ENCODE measurements around the gene RBP3.

RBP3 gene

DNA sequence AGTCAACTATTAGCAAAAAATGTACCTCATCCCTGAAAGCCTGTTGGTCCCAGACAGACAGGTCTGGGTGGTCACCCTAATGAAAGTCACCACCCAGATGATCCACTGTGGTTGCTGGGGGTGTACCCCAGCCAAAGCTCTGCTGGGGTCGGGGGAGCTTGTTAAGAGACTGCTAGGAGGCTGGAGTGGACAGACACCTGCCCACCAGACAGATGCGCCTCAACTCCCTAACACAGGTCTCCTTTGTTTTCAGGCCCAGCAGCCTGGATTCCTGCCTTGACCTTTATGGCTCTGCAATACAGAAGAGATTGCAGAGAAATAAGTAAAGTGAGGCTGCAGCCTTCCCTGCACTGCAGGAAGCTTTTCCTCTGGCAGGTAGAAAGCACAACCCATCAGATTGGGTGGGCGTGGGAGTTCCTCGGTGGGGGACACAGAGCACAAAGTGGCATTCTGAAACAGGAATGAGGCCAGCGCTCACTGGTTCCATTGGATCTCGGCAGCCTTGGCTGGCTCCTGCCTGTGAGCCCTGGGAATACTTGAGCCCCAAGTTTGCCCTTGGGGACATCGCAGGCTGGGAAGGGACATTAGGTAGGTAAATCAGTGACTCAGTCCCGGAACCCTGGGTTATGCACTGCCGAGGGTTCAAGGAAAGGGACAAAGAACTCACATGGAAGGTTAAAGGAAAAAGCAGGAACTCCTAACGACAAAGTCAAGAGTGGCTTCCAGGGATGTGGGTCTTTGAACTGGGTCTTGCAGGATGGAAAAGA, 53.9 kb downstream of the RBP3 start:
- DNase-seq (ENCODE audit: low read depth) = no peak

DNA sequence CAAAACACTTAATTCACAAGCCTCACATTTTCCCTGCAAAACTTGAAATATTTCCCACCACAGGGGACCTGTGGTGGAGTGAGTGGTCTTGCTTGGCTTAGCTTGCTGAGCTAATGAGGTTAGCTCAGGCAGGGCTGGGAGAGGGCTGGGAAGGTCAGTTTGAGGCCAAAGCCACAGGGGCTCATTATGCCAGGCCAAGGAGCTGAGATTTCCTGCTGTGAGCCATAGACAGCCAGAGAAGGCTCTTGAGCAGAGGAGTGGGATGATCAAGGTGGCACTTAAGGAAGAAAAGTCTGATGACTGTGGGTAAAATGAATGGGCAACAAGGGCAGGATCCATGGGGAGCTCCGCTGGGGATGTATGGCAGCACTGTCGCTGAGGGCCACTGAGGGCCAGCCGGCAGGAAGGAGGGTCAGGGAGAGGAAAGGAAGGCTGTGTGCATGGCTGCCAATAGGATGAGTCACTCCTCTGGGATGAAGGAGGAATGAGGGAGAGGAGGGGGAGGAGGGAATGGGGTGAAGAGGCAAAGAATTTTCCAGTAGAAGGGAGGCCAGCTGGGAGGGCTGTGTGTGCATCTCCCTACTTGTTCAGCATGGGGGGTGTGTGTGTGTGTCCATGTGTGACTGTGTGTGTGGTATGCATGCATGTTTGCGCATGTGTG, 54.6 kb downstream of the RBP3 start:
- no peak for DNase-seq (ENCODE audit: low read depth)

DNA sequence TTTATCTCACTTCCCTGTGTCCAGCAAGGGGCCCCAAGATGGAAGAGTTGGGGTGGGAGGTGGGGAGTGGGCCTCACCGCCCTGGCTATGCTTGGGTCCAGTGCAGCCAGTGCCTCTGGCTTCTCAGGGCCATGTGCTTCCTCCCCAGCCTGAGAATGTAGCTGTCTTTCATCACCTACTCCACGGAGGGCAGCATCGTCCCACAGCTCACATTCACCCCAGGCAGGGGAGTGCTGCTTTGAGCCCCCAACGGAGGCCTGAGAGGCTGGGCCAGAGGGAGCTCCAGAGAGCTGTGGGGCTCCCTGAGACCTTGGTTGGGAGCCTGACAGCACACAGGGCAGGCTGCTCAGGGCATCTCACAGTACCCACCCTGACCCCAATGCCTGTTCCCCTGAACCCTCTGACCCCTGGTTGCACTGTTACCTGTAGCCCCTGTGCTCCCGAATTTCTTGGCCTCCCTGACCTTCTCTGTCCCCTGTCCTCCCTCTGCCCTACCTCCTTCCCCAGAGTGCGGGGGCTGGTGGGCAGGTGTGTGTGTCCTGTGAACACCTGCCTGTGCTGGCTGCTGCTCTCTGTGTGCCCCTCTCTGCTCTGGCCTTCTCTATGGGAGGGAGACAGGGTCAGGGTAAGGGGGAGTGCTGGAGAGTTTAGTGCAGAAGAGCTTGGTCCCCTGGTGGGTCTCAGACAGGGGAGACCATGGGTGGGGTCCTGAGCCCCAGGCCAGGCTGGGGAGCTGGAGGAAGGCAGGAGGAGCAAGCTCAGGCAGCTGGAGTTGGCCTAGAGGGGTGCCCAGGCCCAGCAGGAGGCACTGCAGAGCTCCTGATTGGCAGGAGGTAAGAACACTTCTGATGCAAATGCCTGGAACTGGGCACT, 55.5 kb downstream of the RBP3 start:
- DNase-seq (ENCODE audit: low read depth) = no peak

DNA sequence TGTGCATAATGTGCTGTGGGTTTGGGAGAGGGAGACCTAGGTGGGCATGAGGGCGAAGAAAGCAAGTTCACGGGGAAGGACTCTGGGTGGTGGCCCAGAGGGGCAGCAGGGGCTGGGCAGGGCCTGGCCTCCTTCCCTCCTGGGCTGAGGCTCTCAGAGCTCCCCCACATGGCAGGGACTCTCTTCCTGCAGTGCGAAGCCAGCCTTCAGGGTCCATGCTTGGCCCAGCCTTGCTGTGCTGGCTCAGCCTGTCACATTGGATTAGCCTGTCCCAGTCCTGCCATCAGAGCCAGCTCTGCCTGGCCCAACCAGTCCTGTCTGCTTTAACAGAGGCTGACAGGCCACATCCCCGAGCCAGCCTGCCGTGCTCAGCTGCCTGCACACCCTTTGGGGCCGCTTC, 56.3 kb downstream of the RBP3 start:
- DNase-seq (ENCODE audit: low read depth) = no peak

DNA sequence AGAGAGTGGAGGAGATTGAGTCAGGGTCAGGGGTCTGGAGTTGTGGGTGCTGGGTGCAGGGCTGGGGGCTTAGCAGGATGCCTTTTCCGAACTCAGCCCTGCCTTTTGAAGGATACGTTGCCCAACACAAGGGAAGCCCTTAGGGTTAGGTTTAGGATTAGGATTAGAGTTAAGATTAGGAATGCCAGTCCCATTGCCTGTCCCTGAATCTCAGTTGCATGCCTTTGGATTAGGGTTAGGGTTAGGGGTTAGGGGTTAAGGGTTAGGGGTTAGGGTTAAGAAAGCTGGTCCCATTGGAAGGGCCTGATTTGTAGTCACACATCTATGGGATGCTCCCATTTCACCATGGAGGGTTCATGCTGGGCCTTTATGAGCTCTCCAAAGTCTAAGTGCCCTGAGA, 56.8 kb downstream of the RBP3 start:
- DNase-seq (ENCODE audit: low read depth) = no peak

DNA sequence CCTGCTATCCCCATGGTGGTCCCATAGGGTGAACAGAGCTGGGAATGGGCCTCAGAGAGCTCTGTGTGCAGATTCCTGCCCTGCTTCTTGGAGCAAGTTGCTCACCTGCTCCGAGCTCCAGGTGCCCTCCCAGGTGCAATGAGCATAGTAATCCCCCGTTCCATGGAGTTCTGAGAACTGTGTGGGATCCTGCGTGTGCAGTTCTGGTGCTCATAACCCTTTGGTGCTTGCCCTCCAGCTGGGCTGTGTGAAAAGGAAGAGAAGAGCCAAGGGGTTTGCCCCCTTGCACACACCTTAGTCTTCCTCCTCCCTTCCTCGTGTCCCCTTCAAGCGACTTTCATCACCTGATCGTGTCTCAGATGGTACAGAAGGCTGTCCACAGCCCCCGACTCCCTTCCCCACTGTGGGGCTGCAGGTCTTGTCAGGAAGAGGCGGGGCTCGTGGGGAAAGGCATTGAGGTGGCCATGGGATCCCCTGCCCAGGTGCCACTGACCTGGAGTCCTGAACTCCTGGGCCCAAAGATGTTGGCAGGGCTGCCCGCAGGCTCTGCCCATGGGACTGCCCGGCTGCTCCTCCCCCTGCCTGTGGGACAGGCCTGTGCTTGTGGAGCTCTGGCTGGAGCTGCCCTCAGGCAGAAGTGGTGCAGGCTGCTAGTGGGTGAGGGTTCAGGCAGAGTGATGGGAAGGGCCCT, 57.8 kb downstream of the RBP3 start:
- no peak for DNase-seq (ENCODE audit: low read depth)

DNA sequence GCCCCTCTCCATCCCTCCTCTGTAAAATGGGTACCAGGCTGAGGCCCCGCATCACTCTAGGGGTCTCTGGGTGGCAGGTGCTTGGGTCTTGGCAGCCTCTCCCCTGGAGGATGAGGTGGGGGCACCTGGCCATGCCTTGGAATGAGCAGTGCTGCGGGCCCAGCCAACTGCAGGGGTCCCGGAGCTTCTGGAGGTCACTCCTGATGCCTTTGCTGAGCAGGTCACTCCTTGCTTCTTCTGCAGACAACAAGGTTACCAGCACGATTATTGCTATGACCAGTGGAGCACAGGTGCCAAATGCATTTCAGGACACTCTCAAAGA, 58.3 kb downstream of the RBP3 start:
- no peak for DNase-seq (ENCODE audit: low read depth)

DNA sequence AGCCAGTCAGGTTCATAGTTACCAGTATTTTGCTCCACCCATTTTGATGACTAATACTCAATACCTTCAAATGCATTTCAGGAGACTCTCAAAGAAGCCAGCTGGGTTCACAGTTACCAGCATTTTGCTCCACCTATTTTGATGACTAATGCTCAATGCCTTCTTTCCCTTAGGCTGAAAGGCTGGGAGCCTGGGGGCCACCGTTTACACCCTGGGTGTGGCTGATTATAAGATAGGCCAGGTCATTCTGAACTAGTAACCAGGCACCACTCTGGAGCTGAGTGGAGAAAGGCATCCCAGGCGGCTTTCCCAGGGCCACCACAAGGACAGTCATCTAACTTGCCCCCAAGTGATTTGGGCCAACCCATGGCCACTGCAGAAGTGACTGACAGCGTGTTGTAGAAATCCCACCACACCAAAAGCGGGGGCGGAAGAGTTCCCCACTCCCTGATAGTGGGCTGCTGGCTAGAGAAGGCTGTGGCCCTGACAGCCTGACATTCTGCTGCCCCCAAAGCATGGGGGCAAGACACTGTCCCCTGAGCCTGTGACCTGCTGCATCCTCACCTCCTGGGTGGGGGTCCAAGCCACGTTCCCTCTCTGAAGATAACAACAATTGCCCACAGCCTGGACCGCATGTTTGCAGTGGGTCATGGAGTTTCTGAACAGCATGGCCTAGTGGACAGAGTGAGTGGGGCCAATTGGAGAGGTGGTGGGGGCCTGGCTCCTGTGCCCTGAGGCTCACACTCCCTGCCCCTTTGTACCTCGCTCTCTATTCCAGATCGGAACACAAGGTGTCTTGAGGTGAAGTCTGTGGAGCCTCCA, 58.9 kb downstream of the RBP3 start:
- DNase-seq (ENCODE audit: low read depth) = no peak
